Prostate gland (tissue), 2 donors: Measurements from ENCODE around the gene RAB11FIP2. TPM values are rescaled to one million over a fixed set of nuclear protein-coding genes. Genes with fewer than 3 reads are reported as not detected.
"Not testable (repeated sequence)": the region's sequence is repeated elsewhere in the genome, so short reads cannot be mapped to it uniquely, and the experiment has no call there.

Experiments
- DNase-seq: peaks from one replicate; pipeline ENCODE4 v3.0.0-alpha.2; 2019; ENCODE audit warnings: low spot score
- H3K27ac ChIP-seq, 2 donors: fragments of 200-600 bp; sonication (generic); 2 replicates each; pipeline ENCODE4 v1.5.1; 2017 to 2019
- H3K27me3 ChIP-seq: fragments of 200-600 bp; sonication (generic); replicated peaks from 2 replicates; pipeline ENCODE4 v1.5.1; 2019; ENCODE audit not compliant: insufficient read depth
- H3K36me3 ChIP-seq, 2 donors: fragments of 200-600 bp; sonication (generic); 1 replicate in 1 of 2; 2 replicates in 1 of 2; pipeline versions ENCODE4 v1.5.1 to v1.8.1; 2017 to 2019
- H3K4me1 ChIP-seq: fragments of 200-600 bp; sonication (generic); replicated peaks from 2 replicates; pipeline ENCODE4 v1.5.1; 2019
- H3K4me3 ChIP-seq, 2 donors: fragments of 200-600 bp; sonication (generic); 2 replicates each; pipeline ENCODE4 v1.5.1; 2017 to 2019
- H3K9me3 ChIP-seq: fragments of 200-600 bp; sonication (generic); 2 replicates; pipeline ENCODE4 v1.5.1; 2017
- POLR2A ChIP-seq: fragments of 450-650 bp; IDR thresholded peaks from one replicate; pipeline ENCODE4 v1.6.1; 2016; ENCODE audit warnings: antibody characterized with exemption, mild to moderate bottlenecking
- POLR2AphosphoS5 ChIP-seq: sonication (generic); formaldehyde crosslinking; IDR thresholded peaks from one replicate; pipeline ENCODE4 v1.6.1; 2017; ENCODE audit warnings: antibody characterized with exemption
- WGBS: methylation state at CpG from one replicate; pipeline ENCODE4 v1.1.5; 2018; 5-methylcytosine and 5-hydroxymethylcytosine counted together
- intact Hi-C: fragments of 100-400 bp; cut with DNase I; formaldehyde crosslinking; loops from one replicate; pipeline ENCODE4 v1.14.2; 2022
- total RNA-seq, 2 donors: library from RNA; depleted of rRNA; stranded (reverse); fragments of >200 nt; gene quantifications; one replicate each; pipeline ENCODE4 v1.1.0, GENCODE V29; 2016
- TF ChIP-seq, protein P1 (sequence below), 4 experiments: fragments of 200-600 bp in 2 of 4; fragments of 450-650 bp in 2 of 4; sonication (generic) in 2 of 4; IDR thresholded peaks; 1 replicate in 3 of 4; 2 replicates in 1 of 4; pipeline ENCODE4 v1.5.1; 2016 to 2019; ENCODE audit warnings: antibody characterized with exemption in 4 of 4, mild to moderate bottlenecking in 2 of 4, moderate library complexity in 2 of 4

RAB11FIP2 gene
- total RNA-seq, 2 donors from 2014 or later, result 14.3 to 33.5 TPM

DNA sequence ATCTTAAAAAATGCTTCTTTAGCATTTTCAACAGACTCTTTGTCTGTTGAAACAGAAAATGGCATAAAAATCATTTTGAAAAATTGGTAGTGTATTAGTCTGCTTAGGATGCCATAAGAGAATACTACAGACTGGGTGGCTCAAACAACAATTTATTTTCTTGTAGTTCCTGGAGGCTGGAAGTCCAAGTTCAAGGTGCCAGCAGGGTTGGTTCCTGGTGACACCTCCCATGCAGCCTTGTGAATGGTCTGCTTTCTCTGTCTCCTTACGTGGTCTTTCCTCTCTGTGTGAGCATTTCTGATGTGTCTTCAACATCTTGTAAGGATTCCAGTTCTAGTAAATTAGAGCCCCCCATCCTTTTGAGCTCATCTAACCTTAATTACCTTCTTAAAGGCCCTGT is 26.1 kb upstream of the RAB11FIP2 start:
- 100% methylated on average over 1 of the region's 1 CpG for WGBS
- TF ChIP-seq, protein P1, sequence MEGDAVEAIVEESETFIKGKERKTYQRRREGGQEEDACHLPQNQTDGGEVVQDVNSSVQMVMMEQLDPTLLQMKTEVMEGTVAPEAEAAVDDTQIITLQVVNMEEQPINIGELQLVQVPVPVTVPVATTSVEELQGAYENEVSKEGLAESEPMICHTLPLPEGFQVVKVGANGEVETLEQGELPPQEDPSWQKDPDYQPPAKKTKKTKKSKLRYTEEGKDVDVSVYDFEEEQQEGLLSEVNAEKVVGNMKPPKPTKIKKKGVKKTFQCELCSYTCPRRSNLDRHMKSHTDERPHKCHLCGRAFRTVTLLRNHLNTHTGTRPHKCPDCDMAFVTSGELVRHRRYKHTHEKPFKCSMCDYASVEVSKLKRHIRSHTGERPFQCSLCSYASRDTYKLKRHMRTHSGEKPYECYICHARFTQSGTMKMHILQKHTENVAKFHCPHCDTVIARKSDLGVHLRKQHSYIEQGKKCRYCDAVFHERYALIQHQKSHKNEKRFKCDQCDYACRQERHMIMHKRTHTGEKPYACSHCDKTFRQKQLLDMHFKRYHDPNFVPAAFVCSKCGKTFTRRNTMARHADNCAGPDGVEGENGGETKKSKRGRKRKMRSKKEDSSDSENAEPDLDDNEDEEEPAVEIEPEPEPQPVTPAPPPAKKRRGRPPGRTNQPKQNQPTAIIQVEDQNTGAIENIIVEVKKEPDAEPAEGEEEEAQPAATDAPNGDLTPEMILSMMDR (IDR thresholded peaks at IDR 0.05), result no peak
- TF ChIP-seq POLR2AphosphoS5, result no peak
- no peak for DNase-seq
- H3K36me3 ChIP-seq, result no peaks in the 10 kb centered on the region
- no peaks in the 10 kb centered on the region for H3K9me3 ChIP-seq
- intact Hi-C loops, result no loop called here
- H3K4me1 ChIP-seq, result no peaks in the 10 kb centered on the region
- H3K27me3 ChIP-seq, result no peaks in the 10 kb centered on the region
- H3K4me3 ChIP-seq, result no peak overlapping the region
- H3K27ac ChIP-seq, result no peak overlapping the region

- H3K9me3 ChIP-seq, H3K4me1 ChIP-seq, DNase-seq, H3K27ac ChIP-seq, H3K27me3 ChIP-seq, H3K4me3 ChIP-seq, H3K36me3 ChIP-seq, intact Hi-C loops: not testable (repeated sequence)
- WGBS, result 100% methylated on average over 1 of the region's 1 CpG
These were observed 20.6 kb upstream of the RAB11FIP2 start for GRCh38 chr10:118067389-118067788.

DNA sequence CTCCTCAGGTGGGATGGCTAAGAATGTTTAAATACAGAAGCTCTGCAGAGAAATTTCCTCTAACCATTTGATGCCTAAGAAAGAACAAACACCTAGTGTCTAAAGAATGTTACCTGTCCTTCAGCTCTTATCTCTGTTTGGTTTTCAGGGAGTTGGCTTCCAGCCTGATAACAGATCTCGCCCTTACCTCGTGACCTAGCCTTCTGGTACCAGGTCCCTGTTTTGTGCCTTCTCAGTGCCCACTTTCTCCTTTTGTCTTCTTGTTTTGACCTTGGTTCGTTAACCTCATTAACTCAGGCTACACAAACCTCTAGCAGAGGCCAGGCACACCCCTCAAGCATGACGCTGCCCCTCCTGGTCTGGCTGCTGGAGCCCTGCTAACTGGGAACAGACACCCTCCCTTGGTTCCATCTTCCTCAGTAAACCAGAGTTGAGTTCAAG is 16.1 kb upstream of the RAB11FIP2 start:
- Histone ChIP-seq H3K4me3 (no peak overlapping the region), H3K9me3 (no peaks in the 10 kb centered on the region), H3K27me3 (no peaks in the 10 kb centered on the region), H3K4me1 (no peaks in the 10 kb centered on the region), H3K27ac (no peak overlapping the region), H3K36me3 (no peaks in the 10 kb centered on the region)
- 50% methylated on average over 4 of the region's 4 CpGs for WGBS
- no peak for DNase-seq
- intact Hi-C loops, result no loop called here
- no peak for TF ChIP-seq POLR2A

GRCh38 chr10:118058371-118058770 is 11.6 kb upstream of the RAB11FIP2 start:
- Histone ChIP-seq H3K9me3 (no peaks in the 10 kb centered on the region), H3K36me3 (no peaks in the 10 kb centered on the region), H3K27me3 (no peaks in the 10 kb centered on the region), H3K27ac (no peak overlapping the region), H3K4me3 (no peak overlapping the region), H3K4me1 (no peaks in the 10 kb centered on the region)
- WGBS, result 97% methylated on average over 1 of the region's 1 CpG
- intact Hi-C loops, result no loop called here
- TF ChIP-seq, protein P1 (IDR thresholded peaks at IDR 0.05), result no peak
- TF ChIP-seq POLR2AphosphoS5, result no peak
- TF ChIP-seq POLR2A, result no peak
- DNase-seq, result no peak

DNA sequence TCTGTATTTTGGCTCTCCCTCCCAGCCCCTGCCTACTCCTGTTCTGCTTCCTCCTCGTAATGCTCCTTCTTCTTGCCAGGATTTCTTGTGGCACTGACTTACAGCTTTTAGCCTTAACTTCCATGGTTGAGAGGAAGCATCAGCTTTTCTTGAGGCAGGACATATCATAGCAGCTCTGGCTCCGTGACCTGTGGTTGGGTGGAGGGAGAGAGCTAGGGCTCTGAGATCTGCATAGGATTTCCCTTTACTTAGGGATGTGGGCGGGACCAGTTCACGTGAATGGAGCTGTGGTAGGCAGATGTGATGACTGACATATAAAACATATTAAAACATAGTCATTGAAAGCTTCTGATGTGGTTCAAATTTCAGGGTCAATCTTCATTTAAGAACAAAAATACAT is 10.6 kb upstream of the RAB11FIP2 start:
- no peaks in the 10 kb centered on the region for H3K27me3 ChIP-seq
- 92% methylated on average over 4 of the region's 4 CpGs for WGBS
- H3K4me3 ChIP-seq, result no peak overlapping the region
- intact Hi-C loops, result no loop called here
- no peak for DNase-seq
- H3K36me3 ChIP-seq, result no peaks in the 10 kb centered on the region
- H3K27ac ChIP-seq, result no peak overlapping the region
- H3K9me3 ChIP-seq, result no peaks in the 10 kb centered on the region
- TF ChIP-seq POLR2A (no peak), POLR2AphosphoS5 (no peak)
- TF ChIP-seq, protein P1 (IDR thresholded peaks at IDR 0.05), result no peak
- no peaks in the 10 kb centered on the region for H3K4me1 ChIP-seq

GRCh38 chr10:118054383-118054782 is 7.6 kb upstream of the RAB11FIP2 start:
- Histone ChIP-seq H3K27ac (no peak overlapping the region), H3K9me3 (no peaks in the 10 kb centered on the region), H3K4me3 (no peak overlapping the region), H3K4me1 (no peaks in the 10 kb centered on the region), H3K36me3 (no peaks in the 10 kb centered on the region), H3K27me3 (no peaks in the 10 kb centered on the region)
- no peak for DNase-seq
- 82% methylated on average over 2 of the region's 2 CpGs for WGBS
- intact Hi-C loops, result no loop called here
- TF ChIP-seq POLR2AphosphoS5, result no peak
- TF ChIP-seq, protein P1 (IDR thresholded peaks at IDR 0.05), result no peak
- TF ChIP-seq POLR2A, result no peak
